Hippocampal formation (tissue), 2 donors: ENCODE measurements around the gene JUND.

Experiments used
- DNase-seq, 2 donors: peaks; one replicate each; lab custom pipeline; 2025; lab: John Stamatoyannopoulos, UW

Gene JUND

GRCh38 chr19:18269070-18269723 is 12.2 kb downstream of the JUND start:
- DNase-seq, result no peak

- DNase-seq, result no peak
Measured at GRCh38 chr19:18266771-18267686, 14.4 kb downstream of the JUND start.

GRCh38 chr19:18265582-18265981 is 15.8 kb downstream of the JUND start:
- DNase-seq, result no peak

GRCh38 chr19:18264971-18265540 is 16.4 kb downstream of the JUND start:
- no peak for DNase-seq

GRCh38 chr19:18264137-18264854 is 17.1 kb downstream of the JUND start:
- no peak for DNase-seq

- DNase-seq, result no peak
Measured at GRCh38 chr19:18263324-18264136, 17.9 kb downstream of the JUND start.

GRCh38 chr19:18262917-18263316 is 18.5 kb downstream of the JUND start:
- DNase-seq, result no peak

- DNase-seq, result no peak
Measured at GRCh38 chr19:18262144-18262543, 19.3 kb downstream of the JUND start.

GRCh38 chr19:18261474-18261873 is 19.9 kb downstream of the JUND start:
- DNase-seq, result no peak

GRCh38 chr19:18259893-18260292 is 21.5 kb downstream of the JUND start:
- no peak for DNase-seq

- DNase-seq, result no peak
Measured at GRCh38 chr19:18257503-18258470, 23.6 kb downstream of the JUND start.

- DNase-seq, result no peak
Measured at GRCh38 chr19:18254546-18255503, 26.6 kb downstream of the JUND start.

- DNase-seq, result no peak
Measured at GRCh38 chr19:18253716-18254115, 27.7 kb downstream of the JUND start.

GRCh38 chr19:18253130-18253529 is 28.3 kb downstream of the JUND start:
- no peak for DNase-seq

- no peak for DNase-seq
Measured at GRCh38 chr19:18252370-18252717, 29.1 kb downstream of the JUND start.

GRCh38 chr19:18251587-18252369 is 29.6 kb downstream of the JUND start:
- DNase-seq, result peak; percentile 34 to 45

GRCh38 chr19:18249834-18250233 is 31.6 kb downstream of the JUND start:
- DNase-seq, result no peak

- no peak for DNase-seq
Measured at GRCh38 chr19:18245297-18245696, 36.1 kb downstream of the JUND start.
